ENCODE results near the gene CCDC134. TPM values are rescaled to one million over a fixed set of nuclear protein-coding genes. Genes with fewer than 3 reads are reported as not detected.

Gene CCDC134
- total and polyA plus RNA-seq, 2 of the 8 experiments (the other 6 are each of a cell fraction or from before 2014, with no cell fraction given), result 7.7 to 20.0 TPM

DNA sequence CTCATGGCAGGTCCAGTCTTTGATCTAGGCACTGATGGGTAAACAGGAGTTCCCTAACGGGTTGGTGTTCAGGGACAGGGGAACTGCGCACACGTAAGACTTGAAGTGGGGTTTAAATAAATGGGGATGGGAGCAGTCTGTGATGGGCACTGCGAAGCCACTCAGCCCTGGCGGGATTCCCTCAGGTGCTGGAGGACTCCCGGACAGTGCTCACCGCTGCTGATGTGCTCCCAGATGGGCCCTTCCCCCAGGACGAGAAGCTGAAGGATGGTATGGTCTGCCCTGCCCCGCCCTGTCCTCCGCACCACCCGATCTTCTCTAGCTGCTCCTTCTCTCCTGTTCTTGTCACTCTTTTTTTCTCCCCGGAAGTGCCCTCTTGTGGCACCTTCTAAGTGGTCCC, 9.5 kb downstream of the CCDC134 start (continued):
- TF ChIP-seq JUN (IDR thresholded peaks at IDR 0.05; ENCODE audit: low read depth, low read length), result no peak

Data from H1 (cell line).